ENCODE measurements around the gene LRP1. TPM values are rescaled to one million over a fixed set of nuclear protein-coding genes. Genes with fewer than 3 reads are reported as not detected.

The LRP1 gene
- total RNA-seq, 1 donor from 2014 or later = 0.60 TPM

GRCh38 chr12:57248934-57249742 is 120.9 kb downstream of the LRP1 start:
- DNase-seq (ENCODE audit: low read depth in 2 of 2) = peak in 1 of 2 donors; percentile 21

DNA sequence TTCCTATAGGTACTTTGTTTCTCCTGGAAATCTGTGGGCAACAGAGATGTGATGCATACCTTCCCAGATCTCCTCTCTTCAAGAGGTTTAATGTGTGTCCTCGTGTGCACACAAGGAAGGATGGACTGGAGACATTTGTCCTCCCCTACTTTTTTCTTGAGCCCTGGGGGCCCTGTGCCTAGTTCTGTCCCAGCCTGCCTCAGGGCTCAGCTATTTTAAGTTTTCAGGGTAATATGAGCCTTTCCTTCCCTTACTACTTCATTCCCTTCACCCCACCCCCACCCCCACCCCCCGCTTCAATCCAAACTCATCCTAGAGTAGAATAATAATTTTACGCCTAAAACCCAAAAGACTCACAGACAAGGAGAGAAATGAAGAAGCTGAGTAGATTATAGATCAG is 122.3 kb downstream of the LRP1 start:
- no peak for DNase-seq (ENCODE audit: low read depth in 2 of 2)

DNA sequence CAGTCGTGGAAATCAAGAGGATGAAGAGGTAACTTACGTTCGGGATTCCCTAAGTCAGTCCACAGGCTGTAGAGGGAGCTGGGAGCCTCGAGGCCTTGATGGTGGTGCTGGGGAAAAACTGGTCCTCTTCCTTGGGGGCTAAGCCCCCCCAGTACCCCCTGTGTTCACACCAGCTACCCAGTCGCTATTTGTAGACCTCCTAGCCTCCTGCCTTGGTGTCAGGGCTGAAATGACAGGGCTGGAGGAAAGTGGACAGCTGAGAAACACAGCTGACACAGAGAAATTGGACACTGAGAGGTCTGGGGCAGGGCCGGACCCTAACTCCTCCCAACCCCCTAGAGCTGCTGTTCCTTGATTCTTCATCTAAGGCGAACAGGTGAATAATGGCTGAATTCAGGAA is 122.7 kb downstream of the LRP1 start, which contains the start of gene STAC3:
Gene STAC3, minus strand, starts transcription at position 232 of the 400 bp plus-strand sequence. CDS start 1,551 bp downstream, outside the sequence.
- DNase-seq (ENCODE audit: low read depth in 2 of 2) = no peak

- no peak for DNase-seq (ENCODE audit: low read depth in 2 of 2)
These were observed 126.4 kb downstream of the LRP1 start for GRCh38 chr12:57254506-57255280.

DNA sequence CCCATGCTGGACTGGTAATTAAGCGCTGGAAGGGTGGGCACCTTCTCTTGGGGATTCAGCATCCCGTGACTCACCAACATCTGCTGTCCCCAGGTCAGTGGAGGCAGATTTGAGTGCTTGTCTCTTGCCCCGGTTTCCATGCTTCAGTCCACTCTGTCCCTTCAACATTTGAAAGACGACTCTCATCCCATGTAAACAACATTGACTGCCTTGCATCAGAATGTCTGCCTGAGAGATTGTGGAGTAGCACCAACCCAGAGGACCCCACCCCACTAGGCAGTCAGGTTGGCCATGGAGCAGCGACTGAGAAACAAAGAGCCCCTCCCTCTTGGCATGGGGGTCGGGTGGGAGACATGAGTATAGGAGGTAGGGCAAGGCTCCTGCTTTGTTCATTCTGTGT is 127.6 kb downstream of the LRP1 start:
- no peak for DNase-seq (ENCODE audit: low read depth in 2 of 2)

DNA sequence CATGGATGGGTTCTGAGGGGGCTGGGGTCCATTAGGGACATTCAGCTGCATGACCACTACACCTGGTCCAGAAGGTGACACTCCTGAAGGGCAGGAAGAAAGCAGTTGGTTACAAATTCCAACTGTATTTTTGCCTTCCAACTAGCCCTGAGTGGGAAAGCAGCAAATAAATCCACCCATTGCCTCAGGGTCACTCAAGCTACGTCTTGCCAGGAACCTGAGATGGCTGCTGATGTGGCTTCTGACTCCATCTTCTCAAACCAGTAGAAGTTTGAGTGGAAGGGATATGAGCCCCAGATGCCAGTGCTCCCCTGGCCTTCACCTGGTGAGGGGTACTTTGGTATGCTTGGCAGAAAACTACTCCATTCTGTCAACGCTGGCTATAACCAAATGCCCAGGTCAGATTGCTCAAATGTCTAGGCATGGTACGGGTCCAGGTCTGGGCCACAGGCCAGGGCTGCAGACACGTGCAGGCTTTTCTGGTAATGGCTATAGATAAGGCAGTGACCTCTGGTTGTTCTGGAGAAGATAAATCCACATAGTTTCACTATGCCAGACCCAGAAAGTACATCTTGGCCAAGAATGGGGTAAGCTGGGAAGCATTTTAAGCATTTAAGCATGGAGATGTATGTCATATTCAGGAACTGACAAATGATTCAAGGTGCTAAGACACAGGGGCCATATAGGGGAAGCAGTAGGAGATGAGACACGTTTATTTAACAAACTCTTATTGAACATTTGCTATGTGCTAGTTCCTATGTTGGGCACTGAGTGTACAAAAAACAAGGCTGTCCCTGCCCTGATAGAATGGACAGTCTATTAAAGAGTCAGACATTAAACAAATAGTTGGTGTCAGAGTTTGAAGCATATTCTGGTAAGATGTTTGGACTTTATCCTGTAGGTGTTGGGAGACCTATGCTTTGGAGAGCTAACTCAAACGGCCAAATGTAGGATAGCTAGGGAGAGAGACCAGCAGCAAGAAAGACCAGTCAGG is 131.0 kb downstream of the LRP1 start:
- DNase-seq (ENCODE audit: low read depth in 2 of 2) = no peak

DNA sequence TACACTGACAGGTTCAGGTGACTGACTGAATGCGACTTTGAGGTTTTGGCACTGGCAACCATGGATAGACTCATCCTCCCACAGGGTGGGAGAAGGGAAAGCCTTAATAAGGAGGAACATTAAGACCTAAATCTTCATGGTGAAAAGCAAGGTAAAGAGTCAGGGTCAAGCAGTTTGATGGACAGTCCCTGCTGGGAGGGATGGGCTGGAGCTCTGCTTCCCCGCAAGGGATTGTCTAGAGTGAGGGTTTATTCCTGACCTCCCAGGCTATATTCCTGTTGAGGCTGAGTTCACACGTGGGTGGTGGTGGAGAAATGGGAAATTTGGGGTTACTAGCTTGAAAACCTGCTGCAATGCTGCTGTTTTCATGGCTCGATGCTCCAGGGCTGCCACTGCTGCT is 132.1 kb downstream of the LRP1 start:
- DNase-seq (ENCODE audit: low read depth in 2 of 2) = no peak

GRCh38 chr12:57261428-57261865 is 133.2 kb downstream of the LRP1 start:
- no peak for DNase-seq (ENCODE audit: low read depth in 2 of 2)

DNA sequence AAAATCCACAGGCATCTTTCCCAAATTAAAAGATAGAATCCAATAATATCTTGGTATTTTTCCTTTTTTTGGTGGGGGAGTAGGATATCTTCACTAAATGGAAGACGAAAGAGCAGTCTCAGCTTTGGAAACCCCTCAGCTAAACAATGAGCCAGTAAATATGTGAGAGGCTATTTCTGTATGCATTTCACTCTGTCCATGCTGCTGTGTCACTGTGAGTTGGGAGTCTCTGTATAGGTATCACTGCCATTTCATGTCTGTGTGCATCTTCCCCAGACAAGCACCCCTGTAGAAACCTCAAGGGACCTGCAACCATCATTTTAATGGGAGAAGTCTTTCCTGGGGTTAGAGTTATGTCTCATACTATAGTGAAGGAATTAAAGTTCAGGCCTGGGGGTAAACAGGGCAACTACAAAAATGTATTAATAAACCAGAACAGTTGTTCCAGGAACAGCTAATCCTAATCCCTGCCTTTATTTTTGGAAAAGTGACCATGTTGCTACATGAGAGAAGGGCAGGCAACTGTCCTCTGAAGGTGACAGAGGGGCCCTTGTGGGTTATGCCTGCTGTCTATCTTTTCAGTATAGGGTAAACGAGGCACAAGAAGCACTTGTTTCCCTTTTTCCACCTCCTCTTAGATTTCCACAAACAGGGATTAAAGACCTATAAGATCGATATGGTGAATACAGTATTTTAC is 134.0 kb downstream of the LRP1 start:
- DNase-seq (ENCODE audit: low read depth in 2 of 2) = no peak

Other genes with a start within 250 kb of the LRP1 start
- gene SDR9C7, start 194.1 kb upstream of the LRP1 start, total RNA-seq = not detected in 2 replicates
- gene RDH16, start 170.9 kb upstream of the LRP1 start, total RNA-seq = under 0.01 TPM in 2 replicates
- gene ZBTB39, start 121.9 kb upstream of the LRP1 start, total RNA-seq = 5.4 and 8.9 TPM in 2 replicates
- not detected in 2 replicates for gene TAC3, start 112.0 kb upstream of the LRP1 start, total RNA-seq
- not detected in 2 replicates for gene MYO1A, start 78.4 kb upstream of the LRP1 start, total RNA-seq
- 2.8 and 3.6 TPM in 2 replicates for gene NEMP1, start 49.7 kb upstream of the LRP1 start, total RNA-seq
- gene NAB2, start 39.4 kb upstream of the LRP1 start, total RNA-seq = 4.4 and 9.3 TPM in 2 replicates
- gene STAT6, start 17.1 kb upstream of the LRP1 start, total RNA-seq = 6.7 and 10.5 TPM in 2 replicates
- not detected in 2 replicates for gene LRP1-AS, start 19.1 kb downstream of the LRP1 start, total RNA-seq
- gene NXPH4, start 88.3 kb downstream of the LRP1 start, total RNA-seq = under 0.01 TPM in 1 of 2 replicates, not detected in the other
- gene SHMT2, start 101.2 kb downstream of the LRP1 start, total RNA-seq = 120 and 142 TPM in 2 replicates
- gene STAC3, start 122.7 kb downstream of the LRP1 start, total RNA-seq = 0.22 and 0.40 TPM in 2 replicates